Measurements from ENCODE around the gene DRC3.
A peak's percentile ranks its signal among the peaks of the same experiment; 100 is the strongest.

The DRC3 gene

DNA sequence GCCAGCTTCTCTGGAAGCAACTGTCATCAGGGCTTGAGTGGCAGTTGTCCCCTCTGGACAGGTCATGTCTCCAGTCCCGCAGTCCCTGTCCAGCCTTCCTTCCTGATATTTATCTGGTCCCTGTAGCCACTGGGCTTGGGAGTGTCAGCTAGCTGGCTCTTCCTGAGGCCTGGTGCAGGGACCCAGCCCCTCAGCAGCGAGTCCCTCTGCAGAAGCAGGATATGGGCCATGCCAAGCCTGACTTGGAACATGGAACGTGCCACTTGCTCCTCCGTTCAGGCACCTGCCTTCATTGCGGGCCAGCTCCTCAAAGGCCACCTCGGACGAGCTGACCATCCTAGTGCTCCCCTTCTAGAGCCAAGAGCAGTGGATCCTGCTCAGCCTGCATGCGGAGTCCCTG is 26.3 kb downstream of the DRC3 start:
- no peak for DNase-seq (ENCODE audit: low read depth)
- H3K4me3 ChIP-seq (ENCODE audit: low read depth, low read length), result no peak overlapping the region
- TF ChIP-seq CTCF (IDR thresholded peaks at IDR 0.05; ENCODE audit: low read depth, low read length, missing control alignments), result no peak

- H3K4me3 ChIP-seq (ENCODE audit: low read depth, low read length), result no peak overlapping the region
- TF ChIP-seq CTCF (IDR thresholded peaks at IDR 0.05; ENCODE audit: low read depth, low read length, missing control alignments), result no peak
- no peak for DNase-seq (ENCODE audit: low read depth)
Measured at GRCh38 chr17:17999364-18000029, 26.8 kb downstream of the DRC3 start.

- no peak for TF ChIP-seq CTCF (IDR thresholded peaks at IDR 0.05; ENCODE audit: low read depth, low read length, missing control alignments)
- no peak overlapping the region for H3K4me3 ChIP-seq (ENCODE audit: low read depth, low read length)
- no peak for DNase-seq (ENCODE audit: low read depth)
Measured at GRCh38 chr17:18000030-18000408, 27.4 kb downstream of the DRC3 start.

GRCh38 chr17:18002171-18002570 is 29.5 kb downstream of the DRC3 start:
- DNase-seq (ENCODE audit: low read depth), result no peak
- H3K4me3 ChIP-seq (ENCODE audit: low read depth, low read length), result no peak overlapping the region
- no peak for TF ChIP-seq CTCF (IDR thresholded peaks at IDR 0.05; ENCODE audit: low read depth, low read length, missing control alignments)

GRCh38 chr17:18004345-18004744 is 31.7 kb downstream of the DRC3 start:
- TF ChIP-seq CTCF (IDR thresholded peaks at IDR 0.05; ENCODE audit: low read depth, low read length, missing control alignments), result no peak
- H3K4me3 ChIP-seq (ENCODE audit: low read depth, low read length), result no peak overlapping the region
- no peak for DNase-seq (ENCODE audit: low read depth)

DNA sequence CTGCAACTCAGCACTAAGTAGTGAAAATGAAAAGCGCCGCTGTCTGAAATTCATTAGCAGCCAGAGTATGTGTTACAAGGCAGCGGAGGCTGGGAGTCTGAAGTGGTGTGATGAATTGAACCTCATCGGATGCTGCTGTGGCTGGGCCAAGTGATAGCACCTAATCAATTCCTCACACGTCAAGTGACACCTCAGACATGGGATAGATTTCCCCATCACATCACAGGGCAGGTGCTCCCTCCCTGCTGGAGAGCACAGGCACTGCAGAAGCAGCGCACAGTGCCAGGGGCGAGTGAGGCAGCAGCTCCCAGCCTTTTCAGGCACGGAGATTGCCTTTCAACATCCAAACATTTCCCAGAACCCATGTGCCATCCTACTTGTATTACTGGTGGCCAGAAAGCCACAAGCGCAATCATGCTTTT is 32.2 kb downstream of the DRC3 start:
- DNase-seq (ENCODE audit: low read depth), result no peak
- no peak overlapping the region for H3K4me3 ChIP-seq (ENCODE audit: low read depth, low read length)
- TF ChIP-seq CTCF (IDR thresholded peaks at IDR 0.05; ENCODE audit: low read depth, low read length, missing control alignments), result peak; percentile 28

GRCh38 chr17:18005496-18005895 is 32.8 kb downstream of the DRC3 start:
- no peak for TF ChIP-seq CTCF (IDR thresholded peaks at IDR 0.05; ENCODE audit: low read depth, low read length, missing control alignments)
- H3K4me3 ChIP-seq (ENCODE audit: low read depth, low read length), result no peak overlapping the region
- no peak for DNase-seq (ENCODE audit: low read depth)
